Measurements from ENCODE around the gene CELF4.

CELF4 gene

DNA sequence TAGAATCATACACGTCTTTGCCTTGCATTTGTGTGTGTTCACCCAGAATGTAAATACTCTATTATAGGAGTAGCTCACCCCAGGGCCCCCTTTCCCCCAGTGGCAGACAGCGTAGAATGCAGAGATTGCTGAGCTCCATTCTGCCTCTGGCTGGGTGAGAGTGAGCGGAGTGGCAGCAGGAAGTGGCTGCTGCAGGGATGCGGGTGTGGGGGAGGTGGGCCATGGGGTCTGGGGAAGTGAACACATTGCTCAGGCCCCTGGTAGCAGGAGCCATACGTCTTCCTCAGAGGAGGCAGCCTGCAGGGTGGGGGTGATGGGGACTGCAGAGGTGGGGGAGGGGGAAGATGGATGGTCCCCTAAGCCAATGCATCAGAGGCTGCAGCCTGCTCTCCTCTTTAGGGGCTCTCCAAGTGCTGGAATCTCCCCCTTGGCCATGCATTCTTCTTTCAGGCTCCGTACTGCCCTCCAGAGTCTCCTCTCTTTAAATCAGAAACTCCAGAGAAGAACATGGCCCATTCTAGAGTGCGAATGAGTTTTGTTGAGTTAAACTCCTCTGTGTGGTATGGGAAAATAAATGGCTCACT, 72.2 kb downstream of the CELF4 start:
- no peak for DNase-seq (ENCODE audit: low spot score)

- DNase-seq (ENCODE audit: low spot score), result no peak
Observed at GRCh38 chr18:37492952-37493351, 72.6 kb downstream of the CELF4 start.

- no peak for DNase-seq (ENCODE audit: low spot score)
Observed at GRCh38 chr18:37491526-37491925, 74.1 kb downstream of the CELF4 start.

- DNase-seq (ENCODE audit: low spot score), result no peak
Observed at GRCh38 chr18:37489998-37490397, 75.6 kb downstream of the CELF4 start.

DNA sequence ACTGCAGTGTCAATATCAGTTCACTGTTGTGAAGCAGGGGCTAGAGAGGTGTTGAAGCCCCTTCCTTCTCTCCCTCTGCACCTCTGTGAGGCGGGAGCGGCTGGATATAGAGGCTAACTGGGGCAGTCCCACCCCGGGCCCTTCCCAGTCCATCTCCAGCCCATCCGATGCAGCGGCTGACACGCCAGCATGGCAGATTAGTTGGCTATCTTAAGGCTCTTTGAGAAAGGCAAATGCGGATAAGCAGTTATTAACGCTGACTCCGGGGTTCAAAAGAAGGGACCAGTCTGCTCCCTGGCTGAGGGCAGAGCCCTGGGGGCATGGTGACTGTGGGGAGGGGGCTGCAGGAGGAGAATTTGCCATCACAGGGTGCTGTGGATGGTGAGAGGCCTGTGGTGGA, 76.6 kb downstream of the CELF4 start:
- no peak for DNase-seq (ENCODE audit: low spot score)

GRCh38 chr18:37487400-37487867, 78.2 kb downstream of the CELF4 start:
- no peak for DNase-seq (ENCODE audit: low spot score)

DNA sequence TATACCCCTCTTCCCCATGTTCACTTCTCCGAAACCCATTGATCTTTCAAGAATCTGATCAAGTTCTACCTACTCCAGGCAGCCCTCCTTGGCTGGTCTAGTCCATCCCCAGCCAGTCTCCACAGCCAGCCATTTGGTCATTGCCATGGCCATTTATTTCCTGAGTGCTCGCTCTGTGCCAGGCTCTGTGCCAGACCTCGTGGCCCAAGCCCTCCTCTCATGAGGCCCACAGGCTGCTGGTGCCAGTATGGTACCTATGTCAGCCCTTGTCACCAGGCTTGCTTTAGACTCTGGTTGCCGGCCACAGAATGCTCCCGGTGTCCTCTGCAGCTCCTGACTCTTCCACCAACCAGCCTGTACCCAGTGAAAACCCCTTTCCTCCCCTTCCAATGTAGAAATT, 78.8 kb downstream of the CELF4 start:
- no peak for DNase-seq (ENCODE audit: low spot score)

DNA sequence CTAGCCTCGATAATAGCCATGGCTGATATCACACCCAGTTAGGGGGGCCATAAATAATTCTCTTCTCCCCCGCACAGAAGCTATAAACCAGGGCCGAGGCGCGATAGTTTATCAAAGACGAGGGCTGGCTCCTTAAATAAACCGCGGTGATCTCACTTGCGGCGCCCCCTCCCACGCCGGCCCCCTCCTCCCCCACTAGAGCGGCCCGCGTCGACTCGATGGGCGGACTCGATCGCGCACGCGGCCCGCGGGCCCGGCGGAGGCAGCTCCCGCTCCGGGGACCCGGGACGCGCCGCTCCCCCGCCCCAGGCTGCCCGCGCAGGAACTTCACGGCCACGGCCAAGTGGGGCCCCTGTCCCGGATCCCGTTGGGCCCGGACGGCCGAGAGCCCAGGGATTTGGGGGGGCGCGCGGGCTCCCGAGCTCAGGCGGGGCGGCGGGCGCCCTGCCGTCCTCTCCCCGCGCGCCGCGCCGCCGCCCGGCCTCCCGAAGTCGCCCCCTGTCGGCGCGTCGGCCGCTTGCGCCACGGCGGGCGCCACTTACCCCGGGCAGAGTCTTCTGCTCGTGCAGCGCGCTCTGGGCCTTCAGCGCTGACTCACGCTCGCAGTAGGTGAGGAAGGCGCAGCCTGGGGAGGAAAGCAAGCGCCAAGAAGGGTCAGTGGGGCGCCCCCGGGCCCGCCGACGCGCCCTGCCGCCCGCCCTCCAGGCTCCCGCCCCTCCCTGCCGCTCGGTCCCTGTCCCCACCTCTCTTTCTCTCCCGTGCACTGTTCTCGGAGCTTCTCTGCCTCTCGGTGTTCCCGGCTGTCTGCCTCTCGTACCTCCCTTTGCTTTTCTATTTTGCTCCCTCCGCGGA, 80.4 kb downstream of the CELF4 start:
- no peak for DNase-seq (ENCODE audit: low spot score)

- no peak for DNase-seq (ENCODE audit: low spot score)
Observed at GRCh38 chr18:37483984-37484819, 81.4 kb downstream of the CELF4 start.

GRCh38 chr18:37483221-37483971, 82.2 kb downstream of the CELF4 start:
- no peak for DNase-seq (ENCODE audit: low spot score)

DNA sequence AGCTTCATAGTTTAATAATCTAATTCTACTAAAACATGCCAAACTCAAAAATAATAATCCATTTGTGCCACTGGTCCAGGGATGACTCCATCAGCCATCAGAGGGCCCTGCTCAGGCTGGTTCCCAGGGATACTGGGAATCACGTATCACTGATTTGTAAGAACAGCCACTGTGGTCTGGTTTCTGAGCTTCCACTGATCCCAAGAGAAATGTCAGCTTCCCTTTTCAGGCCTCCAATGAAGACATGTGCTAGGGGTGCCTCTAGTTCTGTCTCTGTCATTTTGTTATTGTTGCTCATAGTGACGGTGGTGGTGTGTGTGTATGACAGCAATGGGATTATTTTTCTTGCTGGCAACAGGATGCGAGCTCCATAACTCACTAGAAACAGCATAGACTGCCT, 83.2 kb downstream of the CELF4 start:
- no peak for DNase-seq (ENCODE audit: low spot score)

DNA sequence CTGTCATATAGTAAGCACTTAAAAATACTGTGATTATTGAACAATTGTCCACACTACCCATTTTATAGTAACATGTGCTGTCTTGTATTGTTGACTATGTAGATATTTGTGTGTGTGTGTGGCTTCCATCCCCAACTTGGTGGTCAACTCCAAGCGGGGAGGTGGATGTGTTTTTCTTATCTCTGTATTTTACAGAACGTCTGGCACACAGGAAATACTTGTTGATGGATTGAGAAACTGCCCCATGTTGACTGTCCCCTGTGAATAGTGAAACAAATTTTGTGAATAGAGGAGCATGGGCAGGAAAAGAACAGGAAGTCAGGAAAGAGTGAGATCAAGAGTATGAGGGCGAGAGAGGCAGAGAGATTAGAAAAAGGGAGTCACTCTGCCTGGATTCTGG, 83.6 kb downstream of the CELF4 start:
- no peak for DNase-seq (ENCODE audit: low spot score)

- no peak for DNase-seq (ENCODE audit: low spot score)
Observed at GRCh38 chr18:37481491-37481890, 84.1 kb downstream of the CELF4 start.

- no peak for DNase-seq (ENCODE audit: low spot score)
Observed at GRCh38 chr18:37481072-37481471, 84.5 kb downstream of the CELF4 start.

GRCh38 chr18:37476611-37477295, 88.8 kb downstream of the CELF4 start:
- no peak for DNase-seq (ENCODE audit: low spot score)

- peak; percentile 29 for DNase-seq (ENCODE audit: low spot score)
Observed at GRCh38 chr18:37476182-37476581, 89.4 kb downstream of the CELF4 start.

DNA sequence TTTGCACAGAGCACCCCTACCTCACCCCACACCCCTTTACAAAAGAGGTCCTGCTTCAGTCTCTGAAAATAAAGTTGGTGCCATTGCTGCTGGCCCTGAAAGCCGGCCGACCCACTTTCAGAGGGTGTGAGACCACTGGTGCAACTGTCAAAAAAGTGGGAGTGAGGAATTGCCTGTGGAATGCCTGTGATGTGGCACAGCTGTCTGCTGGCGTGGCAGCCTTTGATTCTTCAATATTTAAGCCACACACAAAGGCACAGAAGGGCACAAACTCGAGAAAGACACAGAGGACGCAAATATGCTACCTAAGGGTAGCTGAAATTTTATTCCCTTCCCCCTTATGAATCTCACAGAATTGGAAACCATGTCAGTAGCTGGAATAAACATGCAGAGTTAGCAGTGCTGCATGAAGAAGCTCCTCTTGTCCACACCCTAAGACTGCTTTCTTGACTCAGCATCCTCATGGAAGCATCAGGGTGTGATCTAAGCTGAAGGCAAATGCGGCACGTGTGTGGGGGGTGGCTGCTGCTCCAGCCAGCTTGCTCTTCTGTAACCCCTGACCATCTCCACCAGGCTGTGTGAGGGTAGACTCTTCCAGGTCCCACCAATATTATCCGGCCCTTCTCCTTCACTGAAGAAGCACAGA, 92.3 kb downstream of the CELF4 start:
- DNase-seq (ENCODE audit: low spot score), result no peak

- no peak for DNase-seq (ENCODE audit: low spot score)
Observed at GRCh38 chr18:37471637-37472036, 94.0 kb downstream of the CELF4 start.

DNA sequence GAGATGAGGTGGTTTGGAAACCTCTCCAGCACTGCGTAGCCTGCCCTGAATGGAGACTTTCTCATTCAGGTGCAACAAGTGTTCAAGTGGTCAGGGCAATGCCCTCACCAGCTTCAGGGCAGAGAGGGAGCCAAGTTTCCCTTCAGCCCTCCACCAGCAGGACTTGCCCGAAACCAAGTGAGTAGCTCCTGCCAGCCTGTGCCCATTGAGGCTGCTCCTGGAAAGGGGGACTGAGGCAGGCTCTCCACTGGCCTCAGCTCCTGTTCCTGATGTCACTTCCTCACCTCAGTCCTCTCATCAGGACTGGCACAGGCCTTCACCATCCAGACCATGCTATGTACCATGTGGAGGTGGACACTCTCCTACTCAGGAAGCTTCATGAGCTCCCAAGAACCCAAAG, 94.6 kb downstream of the CELF4 start:
- DNase-seq (ENCODE audit: low spot score), result no peak

DNA sequence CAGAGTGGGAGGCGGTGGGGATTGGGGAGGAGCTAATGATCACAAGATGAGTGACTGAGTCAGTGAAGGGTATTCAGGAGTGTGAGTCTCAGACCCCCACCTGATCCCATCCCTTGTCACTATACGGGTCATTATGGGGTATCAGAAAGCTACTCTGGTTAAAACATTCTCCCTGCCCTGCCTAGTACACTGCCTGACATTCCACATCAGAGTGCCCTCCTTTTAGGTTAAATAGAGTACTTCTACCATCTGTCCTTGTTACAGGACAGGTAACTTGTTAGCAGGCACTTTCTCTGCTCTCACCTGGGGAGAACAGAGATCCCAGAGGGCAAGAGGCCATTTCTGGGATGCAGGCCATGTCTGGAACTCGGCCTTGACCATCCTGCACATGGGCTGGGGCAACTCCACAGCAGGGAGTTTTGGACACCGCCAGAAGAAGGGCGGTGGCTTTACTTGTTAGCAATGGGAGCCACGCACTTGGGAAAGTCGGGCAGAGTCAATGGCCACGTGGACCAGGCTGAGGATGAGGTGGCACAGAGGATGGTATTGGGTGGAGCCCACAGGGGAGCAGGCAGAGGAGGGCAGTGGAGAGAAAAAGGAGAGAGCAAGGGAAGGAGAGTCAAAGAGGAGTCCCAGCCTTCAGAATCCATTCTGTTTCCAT, 98.5 kb downstream of the CELF4 start:
- no peak for DNase-seq (ENCODE audit: low spot score)
